Measurements from ENCODE around the gene DSG1.
"Not testable (repeated sequence)": the region's sequence is repeated elsewhere in the genome, so short reads cannot be mapped to it uniquely, and the experiment has no call there.

Gene DSG1

GRCh38 chr18:31353336-31353735 is 35.4 kb downstream of the DSG1 start:
- not testable (repeated sequence) for DNase-seq (ENCODE audit: low spot score)

GRCh38 chr18:31354990-31355389 is 37.0 kb downstream of the DSG1 start:
- no peak for DNase-seq (ENCODE audit: low spot score)

- DNase-seq (ENCODE audit: low spot score): no peak
These were observed 38.1 kb downstream of the DSG1 start for GRCh38 chr18:31356025-31356424.

GRCh38 chr18:31364190-31364589 is 46.2 kb downstream of the DSG1 start:
- DNase-seq (ENCODE audit: low spot score): no peak

GRCh38 chr18:31369478-31369877 is 51.5 kb downstream of the DSG1 start:
- DNase-seq (ENCODE audit: low spot score): no peak

- DNase-seq (ENCODE audit: low spot score): no peak
These were observed 54.0 kb downstream of the DSG1 start for GRCh38 chr18:31371989-31372388.

- DNase-seq (ENCODE audit: low spot score): no peak
These were observed 55.7 kb downstream of the DSG1 start for GRCh38 chr18:31373641-31374040.

GRCh38 chr18:31376477-31376876 is 58.5 kb downstream of the DSG1 start, which contains the start of gene DSG4:
Gene DSG4 (plus strand): TSS chr18:31376777. CDS start chr18:31376912, 135 bp downstream.
- DNase-seq (ENCODE audit: low spot score): no peak

GRCh38 chr18:31380912-31381311 is 63.0 kb downstream of the DSG1 start:
- no peak for DNase-seq (ENCODE audit: low spot score)

GRCh38 chr18:31382107-31382506 is 64.1 kb downstream of the DSG1 start:
- DNase-seq (ENCODE audit: low spot score): no peak

- no peak for DNase-seq (ENCODE audit: low spot score)
These were observed 68.8 kb downstream of the DSG1 start for GRCh38 chr18:31386741-31387140.

GRCh38 chr18:31393286-31393685 is 75.3 kb downstream of the DSG1 start:
- DNase-seq (ENCODE audit: low spot score): no peak

- no peak for DNase-seq (ENCODE audit: low spot score)
These were observed 79.0 kb downstream of the DSG1 start for GRCh38 chr18:31396796-31397612.

GRCh38 chr18:31398191-31398590 is 80.2 kb downstream of the DSG1 start:
- DNase-seq (ENCODE audit: low spot score): no peak

GRCh38 chr18:31399306-31400032 is 81.5 kb downstream of the DSG1 start:
- no peak for DNase-seq (ENCODE audit: low spot score)

- DNase-seq (ENCODE audit: low spot score): no peak
These were observed 83.4 kb downstream of the DSG1 start for GRCh38 chr18:31401156-31402025.

- DNase-seq (ENCODE audit: low spot score): no peak
These were observed 84.0 kb downstream of the DSG1 start for GRCh38 chr18:31402026-31402373.

GRCh38 chr18:31403409-31403808 is 85.4 kb downstream of the DSG1 start:
- DNase-seq (ENCODE audit: low spot score): no peak
